ENCODE results near the gene ZDHHC12. TPM values are rescaled to one million over a fixed set of nuclear protein-coding genes. Genes with fewer than 3 reads are reported as not detected.

Gene ZDHHC12
- total RNA-seq, 1 experiment from 2014 or later: 57.6 TPM

GRCh38 chr9:128707446-128707845 is 16.5 kb downstream of the ZDHHC12 start:
- peaks cover 4 to 11% of the 10 kb centered on the region in 2 experiments; a peak in 3 of 4 replicates for H3K4me1 ChIP-seq (ENCODE audit: control insufficient read depth in 1 of 2, insufficient read depth in 2 of 2, low read length in 2 of 2)
- H3K4me2 ChIP-seq (ENCODE audit: low read length): no peak overlapping the region
- no peak overlapping the region for H3K4me3 ChIP-seq (replicated peaks in 1 of 2; ENCODE audit: low read depth in 1 of 2, low read length in 2 of 2)
- H3K9me2 ChIP-seq (ENCODE audit: insufficient read depth): no peaks in the 10 kb centered on the region
- H3K9ac ChIP-seq (ENCODE audit: low read length): no peak overlapping the region
- no peaks in the 10 kb centered on the region for H3K27me3 ChIP-seq (ENCODE audit: insufficient read depth, low read length)
- ChIA-PET CTCF (no interaction called here), RAD21 (ENCODE audit: low non-redundant PET in 1 of 2, low total read pairs in 2 of 2, uncharacterized antibody in 2 of 2, unreplicated experiment in 2 of 2) (no interaction called here), POLR2A (interaction anchor here (1.0 kb wide), 1 partner anchor 50 kb away, joined by 3 read pairs; no protein-coding TSS in a partner anchor)
- no peaks in the 10 kb centered on the region for H4K20me1 ChIP-seq (ENCODE audit: insufficient read depth)
- DNase-seq (ENCODE audit: low read depth, low spot score) (no peak), ATAC-seq (no peak)
- no peaks in the 10 kb centered on the region for H3K9me3 ChIP-seq (ENCODE audit: control insufficient read depth in 1 of 2, insufficient read depth in 1 of 2, low read depth in 1 of 2, low read length in 2 of 2)
- BruUV-seq (replicated peaks): no TSS peak
- TF ChIP-seq REST (IDR thresholded peaks at IDR 0.05; ENCODE audit: low read depth) (no peak), CEBPB (IDR thresholded peaks at IDR 0.05; ENCODE audit: low read depth) (no peak), EZH2 (IDR thresholded peaks at IDR 0.05) (no peak), JUND (IDR thresholded peaks at IDR 0.05) (no peak), YY1 (IDR thresholded peaks at IDR 0.05; ENCODE audit: extremely low read depth, insufficient replicate concordance, low read depth, low read length) (no peak), ZFX (IDR thresholded peaks at IDR 0.05) (no peak), MAX (IDR thresholded peaks at IDR 0.05) (no peak), SIN3A (IDR thresholded peaks at IDR 0.05; ENCODE audit: low read depth) (no peak), TCF7L2 (IDR thresholded peaks at IDR 0.05; ENCODE audit: borderline replicate concordance, extremely low read depth, insufficient read depth, insufficient read length) (no peak), ZBTB33 (IDR thresholded peaks at IDR 0.05; ENCODE audit: extremely low read depth, insufficient replicate concordance, low read length) (no peak), EZH2phosphoT487 (IDR thresholded peaks at IDR 0.05; ENCODE audit: borderline replicate concordance) (no peak), ELF1 (IDR thresholded peaks at IDR 0.05; ENCODE audit: borderline replicate concordance, low read depth) (no peak), ATF3 (IDR thresholded peaks at IDR 0.05) (no peak), ZNF274 (IDR thresholded peaks at IDR 0.05; ENCODE audit: low read depth, low read length) (no peak), SRF (IDR thresholded peaks at IDR 0.05; ENCODE audit: low read depth) (no peak), POLR2AphosphoS5 (IDR thresholded peaks at IDR 0.05; ENCODE audit: low read depth, low read length) (no peak), RAD21 (IDR thresholded peaks at IDR 0.05; ENCODE audit: low read depth) (no peak), CBX3 (IDR thresholded peaks at IDR 0.05; ENCODE audit: low read depth) (no peak), EGR1 (IDR thresholded peaks at IDR 0.05; ENCODE audit: low read depth) (no peak)
- H3K36me3 ChIP-seq (ENCODE audit: control insufficient read depth in 1 of 2, insufficient read depth in 2 of 2, low read length in 2 of 2): peaks cover 4 to 19% of the 10 kb centered on the region in 2 experiments; a peak in 3 of 4 replicates
- H3K27ac ChIP-seq (ENCODE audit: low read depth, low read length): no peak overlapping the region
- H2AFZ ChIP-seq (ENCODE audit: low read depth, low read length, poor library complexity, severe bottlenecking): no peak overlapping the region
- peaks cover 17% of the 10 kb centered on the region for H3K79me2 ChIP-seq (ENCODE audit: insufficient read depth, low read length)
- intact Hi-C loops (cut with micrococcal nuclease): no loop called here

All from HCT116 (cell line).